DOHH2 (cell line): Measurements from ENCODE around the gene INTS15.

Experiments
- EZH2phosphoT487 ChIP-seq: fragments of 200-600 bp; sonication (generic); IDR thresholded peaks from 2 replicates; pipeline ENCODE4 v1.6.1; 2017; ENCODE audit warnings: borderline replicate concordance, mild to moderate bottlenecking, antibody characterized with exemption, low read length, moderate library complexity, mixed read lengths
- TF ChIP-seq, protein P1 (sequence below): fragments of 200-600 bp; sonication (generic); IDR thresholded peaks from one replicate; pipeline ENCODE4 v1.5.1; 2014; ENCODE audit warnings: antibody characterized with exemption, mild to moderate bottlenecking, low read depth, low read length; ENCODE audit not compliant: poor library complexity, severe bottlenecking

- TF ChIP-seq, protein P1, sequence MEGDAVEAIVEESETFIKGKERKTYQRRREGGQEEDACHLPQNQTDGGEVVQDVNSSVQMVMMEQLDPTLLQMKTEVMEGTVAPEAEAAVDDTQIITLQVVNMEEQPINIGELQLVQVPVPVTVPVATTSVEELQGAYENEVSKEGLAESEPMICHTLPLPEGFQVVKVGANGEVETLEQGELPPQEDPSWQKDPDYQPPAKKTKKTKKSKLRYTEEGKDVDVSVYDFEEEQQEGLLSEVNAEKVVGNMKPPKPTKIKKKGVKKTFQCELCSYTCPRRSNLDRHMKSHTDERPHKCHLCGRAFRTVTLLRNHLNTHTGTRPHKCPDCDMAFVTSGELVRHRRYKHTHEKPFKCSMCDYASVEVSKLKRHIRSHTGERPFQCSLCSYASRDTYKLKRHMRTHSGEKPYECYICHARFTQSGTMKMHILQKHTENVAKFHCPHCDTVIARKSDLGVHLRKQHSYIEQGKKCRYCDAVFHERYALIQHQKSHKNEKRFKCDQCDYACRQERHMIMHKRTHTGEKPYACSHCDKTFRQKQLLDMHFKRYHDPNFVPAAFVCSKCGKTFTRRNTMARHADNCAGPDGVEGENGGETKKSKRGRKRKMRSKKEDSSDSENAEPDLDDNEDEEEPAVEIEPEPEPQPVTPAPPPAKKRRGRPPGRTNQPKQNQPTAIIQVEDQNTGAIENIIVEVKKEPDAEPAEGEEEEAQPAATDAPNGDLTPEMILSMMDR = no peak
- TF ChIP-seq EZH2phosphoT487 = no peak
Measured at GRCh38 chr7:6615723-6616555, 26.1 kb downstream of the INTS15 start.
